ENCODE data around the gene ARFGAP3. TPM values are rescaled to one million over a fixed set of nuclear protein-coding genes. Genes with fewer than 3 reads are reported as not detected.

ARFGAP3 gene
- total RNA-seq, 1 donor from 2014 or later = 53.7 TPM

DNA sequence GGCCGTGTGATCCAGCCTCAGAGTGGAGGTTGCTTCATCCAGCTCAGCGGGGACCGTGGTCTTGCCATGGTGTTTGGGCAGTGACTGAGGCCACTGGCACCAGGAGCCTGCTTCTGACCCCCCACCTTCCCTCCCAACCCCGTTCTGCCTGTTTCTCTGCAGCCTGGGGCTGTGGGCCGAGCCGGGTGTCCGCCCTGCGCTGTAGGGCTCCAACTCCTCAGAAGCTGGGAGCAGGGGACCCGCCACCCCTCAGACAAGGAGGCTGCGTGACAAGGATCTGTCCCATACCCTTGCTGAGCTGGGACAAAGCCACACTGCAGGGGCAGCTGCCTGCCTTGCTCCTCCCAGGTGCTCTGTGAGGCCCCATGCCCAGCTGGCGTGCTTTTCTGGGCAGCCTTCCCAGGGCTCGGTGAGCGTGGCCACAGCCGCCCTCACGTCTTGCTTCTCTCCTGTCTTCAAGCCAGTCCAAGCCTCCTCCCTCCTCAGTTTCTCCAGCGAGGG is 11.7 kb upstream of the ARFGAP3 start:
- Histone ChIP-seq H3K27ac (peak overlapping the region; percentile 34), H3K36me3 (peaks cover 45% of the 10 kb centered on the region), H3K4me1 (peaks cover 10% of the 10 kb centered on the region), H3K27me3 (no peaks in the 10 kb centered on the region), H3K4me3 (no peak overlapping the region), H3K9me3 (no peaks in the 10 kb centered on the region)
- intact Hi-C loops (cut with DNase I) = no loop called here
- peak; percentile 68 for ATAC-seq
- peak; percentile 85 for DNase-seq
- TF ChIP-seq, protein P1, sequence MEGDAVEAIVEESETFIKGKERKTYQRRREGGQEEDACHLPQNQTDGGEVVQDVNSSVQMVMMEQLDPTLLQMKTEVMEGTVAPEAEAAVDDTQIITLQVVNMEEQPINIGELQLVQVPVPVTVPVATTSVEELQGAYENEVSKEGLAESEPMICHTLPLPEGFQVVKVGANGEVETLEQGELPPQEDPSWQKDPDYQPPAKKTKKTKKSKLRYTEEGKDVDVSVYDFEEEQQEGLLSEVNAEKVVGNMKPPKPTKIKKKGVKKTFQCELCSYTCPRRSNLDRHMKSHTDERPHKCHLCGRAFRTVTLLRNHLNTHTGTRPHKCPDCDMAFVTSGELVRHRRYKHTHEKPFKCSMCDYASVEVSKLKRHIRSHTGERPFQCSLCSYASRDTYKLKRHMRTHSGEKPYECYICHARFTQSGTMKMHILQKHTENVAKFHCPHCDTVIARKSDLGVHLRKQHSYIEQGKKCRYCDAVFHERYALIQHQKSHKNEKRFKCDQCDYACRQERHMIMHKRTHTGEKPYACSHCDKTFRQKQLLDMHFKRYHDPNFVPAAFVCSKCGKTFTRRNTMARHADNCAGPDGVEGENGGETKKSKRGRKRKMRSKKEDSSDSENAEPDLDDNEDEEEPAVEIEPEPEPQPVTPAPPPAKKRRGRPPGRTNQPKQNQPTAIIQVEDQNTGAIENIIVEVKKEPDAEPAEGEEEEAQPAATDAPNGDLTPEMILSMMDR (IDR thresholded peaks at IDR 0.05) = no peak

DNA sequence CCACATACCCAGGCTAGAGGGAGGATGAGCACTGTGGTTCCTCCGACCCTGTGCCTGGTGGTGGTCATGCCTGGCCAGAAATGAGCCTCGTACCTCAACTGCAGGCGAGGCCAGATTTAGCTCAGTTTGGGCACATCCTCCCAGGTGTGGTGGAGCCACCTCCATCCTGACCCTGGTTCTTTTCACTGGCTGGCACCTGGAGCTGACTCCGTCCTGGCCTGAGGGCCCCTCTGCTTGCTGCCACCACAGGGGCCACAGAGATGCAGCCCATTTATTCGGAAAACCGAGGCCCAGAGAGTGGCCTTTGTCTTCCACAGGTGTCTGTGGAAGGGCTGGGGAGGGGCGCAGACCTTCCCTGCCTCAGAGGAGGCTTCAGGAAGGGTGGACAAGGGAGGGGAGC is 9.0 kb upstream of the ARFGAP3 start:
- peaks cover 10% of the 10 kb centered on the region for H3K4me1 ChIP-seq
- DNase-seq (no peak), ATAC-seq (no peak)
- H3K4me3 ChIP-seq = no peak overlapping the region
- H3K9me3 ChIP-seq = no peaks in the 10 kb centered on the region
- intact Hi-C loops (cut with DNase I) = no loop called here
- peaks cover 19% of the 10 kb centered on the region for H3K36me3 ChIP-seq
- TF ChIP-seq, protein P1 (IDR thresholded peaks at IDR 0.05) = no peak
- no peak overlapping the region for H3K27ac ChIP-seq
- no peaks in the 10 kb centered on the region for H3K27me3 ChIP-seq

DNA sequence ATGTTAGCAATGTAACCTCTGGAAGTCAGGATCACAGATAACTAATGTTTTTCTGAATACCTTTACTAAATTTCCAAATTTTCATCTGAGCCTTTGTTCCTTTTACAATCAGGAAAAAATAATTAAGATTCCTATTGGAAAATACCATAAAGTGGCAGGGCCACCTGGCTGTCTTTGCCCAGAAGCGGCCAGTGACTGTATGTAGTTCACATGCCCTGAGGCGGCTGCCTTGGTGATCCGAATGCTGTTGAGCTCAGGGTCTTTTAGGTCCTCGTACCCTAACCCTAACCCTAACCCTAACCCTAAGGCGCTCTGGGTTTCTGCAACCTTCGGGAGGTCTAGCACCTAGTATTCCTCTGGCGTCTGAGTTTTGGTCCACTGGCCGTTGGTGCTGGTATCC is 8.5 kb upstream of the ARFGAP3 start:
- no peak for DNase-seq
- H3K27me3 ChIP-seq = no peaks in the 10 kb centered on the region
- peaks cover 13% of the 10 kb centered on the region for H3K36me3 ChIP-seq
- H3K4me3 ChIP-seq = no peak overlapping the region
- intact Hi-C loops (cut with DNase I) = no loop called here
- ATAC-seq = no peak
- no peaks in the 10 kb centered on the region for H3K9me3 ChIP-seq
- H3K27ac ChIP-seq = no peak overlapping the region
- TF ChIP-seq, protein P1 (IDR thresholded peaks at IDR 0.05) = no peak
- peaks cover 10% of the 10 kb centered on the region for H3K4me1 ChIP-seq

DNA sequence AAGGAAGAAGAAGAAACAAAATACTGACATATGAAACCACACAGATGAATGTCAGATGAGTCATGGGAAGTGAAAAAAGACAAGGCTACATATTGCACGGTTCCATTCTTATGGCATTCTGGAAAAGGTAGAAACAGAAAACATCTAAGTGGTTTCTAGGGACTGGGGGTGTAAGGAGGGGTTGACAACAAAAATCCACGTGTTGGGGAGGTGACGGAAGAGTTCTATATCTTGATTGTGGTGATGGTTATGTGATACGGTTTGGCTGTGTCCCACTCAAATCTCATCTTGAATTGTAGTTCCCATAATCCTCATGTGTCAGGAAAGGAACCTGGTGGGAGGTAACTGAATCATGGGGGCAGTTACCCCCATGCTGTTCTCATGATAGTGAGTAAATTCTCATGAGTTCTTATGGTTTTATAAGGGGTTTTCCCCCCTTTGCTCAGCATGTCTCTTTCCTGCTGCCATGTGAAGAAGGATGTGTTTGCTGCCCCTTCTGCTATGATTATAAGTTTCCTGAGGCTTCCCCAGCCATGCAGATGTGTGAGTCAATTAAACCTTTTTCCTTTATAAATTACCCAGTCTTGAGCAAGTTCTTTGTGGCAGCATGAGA is 6.4 kb upstream of the ARFGAP3 start:
- H3K4me1 ChIP-seq = peaks cover 10% of the 10 kb centered on the region
- no peak overlapping the region for H3K4me3 ChIP-seq
- intact Hi-C loops (cut with DNase I) = no loop called here
- no peaks in the 10 kb centered on the region for H3K36me3 ChIP-seq
- no peak for DNase-seq
- no peak for ATAC-seq
- H3K27me3 ChIP-seq = no peaks in the 10 kb centered on the region
- no peaks in the 10 kb centered on the region for H3K9me3 ChIP-seq
- no peak overlapping the region for H3K27ac ChIP-seq
- TF ChIP-seq, protein P1 (IDR thresholded peaks at IDR 0.05) = no peak

DNA sequence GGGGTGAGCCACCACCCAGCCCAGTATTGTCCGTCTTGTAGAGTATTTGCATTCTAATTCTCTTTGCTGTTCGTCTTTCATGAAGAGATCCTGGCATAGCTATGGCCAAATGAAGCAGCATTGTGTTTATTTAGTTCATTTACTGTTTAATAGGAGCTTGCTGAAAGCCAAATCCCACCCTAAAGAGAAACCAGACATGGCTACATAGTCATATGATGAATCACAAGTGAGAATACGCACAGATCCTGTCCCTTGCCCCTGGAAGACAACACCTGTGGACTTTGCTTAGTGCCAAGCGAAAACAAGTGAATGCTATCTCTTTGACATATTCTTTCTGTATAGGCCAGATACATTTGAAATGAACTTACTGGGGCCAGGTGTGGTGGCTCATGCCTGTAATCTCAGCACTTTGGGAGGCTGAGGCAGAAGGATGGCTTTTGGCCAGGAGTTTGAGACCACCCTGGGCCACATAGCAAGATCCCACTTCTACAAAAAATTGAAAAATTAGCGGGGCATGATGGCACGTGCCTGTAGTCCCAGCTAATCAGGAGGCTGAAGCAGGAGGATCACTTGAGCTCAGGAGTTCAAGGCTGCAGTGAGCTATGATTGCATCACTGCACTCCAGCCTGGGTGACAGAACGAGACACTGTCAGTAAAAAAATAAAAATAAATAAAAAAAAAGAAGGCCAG is 5.1 kb upstream of the ARFGAP3 start:
- ATAC-seq (no peak), DNase-seq (no peak)
- Histone ChIP-seq H3K36me3 (no peaks in the 10 kb centered on the region), H3K27me3 (no peaks in the 10 kb centered on the region), H3K4me3 (no peak overlapping the region), H3K27ac (no peak overlapping the region), H3K9me3 (no peaks in the 10 kb centered on the region), H3K4me1 (peaks cover 14% of the 10 kb centered on the region)
- intact Hi-C loops (cut with DNase I) = no loop called here
- TF ChIP-seq, protein P1 (IDR thresholded peaks at IDR 0.05) = no peak
